Measurements from ENCODE around the gene IL31.

IL31 gene

DNA sequence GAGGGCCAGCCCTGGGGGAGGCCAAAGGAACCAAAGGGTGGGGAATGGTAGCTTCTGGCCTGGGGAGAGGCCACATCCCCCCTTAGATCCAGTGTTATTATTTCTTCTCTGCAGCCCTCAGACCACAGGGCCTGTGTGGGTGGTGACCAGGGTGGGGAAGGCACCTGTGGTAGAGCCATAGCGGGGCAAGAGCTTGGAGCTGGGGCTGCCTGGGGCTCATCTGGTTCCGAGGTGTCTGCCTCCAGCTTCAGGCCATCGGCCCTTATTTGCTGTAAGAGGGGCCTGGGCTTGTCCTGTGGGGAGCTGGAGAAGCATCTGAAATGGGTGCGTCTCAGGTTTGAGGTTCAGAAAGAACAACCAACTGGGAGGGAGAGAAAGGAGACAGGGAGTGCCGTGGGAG is 27.4 kb upstream of the IL31 start:
- TF ChIP-seq, protein P1, sequence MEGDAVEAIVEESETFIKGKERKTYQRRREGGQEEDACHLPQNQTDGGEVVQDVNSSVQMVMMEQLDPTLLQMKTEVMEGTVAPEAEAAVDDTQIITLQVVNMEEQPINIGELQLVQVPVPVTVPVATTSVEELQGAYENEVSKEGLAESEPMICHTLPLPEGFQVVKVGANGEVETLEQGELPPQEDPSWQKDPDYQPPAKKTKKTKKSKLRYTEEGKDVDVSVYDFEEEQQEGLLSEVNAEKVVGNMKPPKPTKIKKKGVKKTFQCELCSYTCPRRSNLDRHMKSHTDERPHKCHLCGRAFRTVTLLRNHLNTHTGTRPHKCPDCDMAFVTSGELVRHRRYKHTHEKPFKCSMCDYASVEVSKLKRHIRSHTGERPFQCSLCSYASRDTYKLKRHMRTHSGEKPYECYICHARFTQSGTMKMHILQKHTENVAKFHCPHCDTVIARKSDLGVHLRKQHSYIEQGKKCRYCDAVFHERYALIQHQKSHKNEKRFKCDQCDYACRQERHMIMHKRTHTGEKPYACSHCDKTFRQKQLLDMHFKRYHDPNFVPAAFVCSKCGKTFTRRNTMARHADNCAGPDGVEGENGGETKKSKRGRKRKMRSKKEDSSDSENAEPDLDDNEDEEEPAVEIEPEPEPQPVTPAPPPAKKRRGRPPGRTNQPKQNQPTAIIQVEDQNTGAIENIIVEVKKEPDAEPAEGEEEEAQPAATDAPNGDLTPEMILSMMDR (IDR thresholded peaks at IDR 0.05; ENCODE audit: insufficient read depth, low read depth, low read length, missing control alignments) = no peak

DNA sequence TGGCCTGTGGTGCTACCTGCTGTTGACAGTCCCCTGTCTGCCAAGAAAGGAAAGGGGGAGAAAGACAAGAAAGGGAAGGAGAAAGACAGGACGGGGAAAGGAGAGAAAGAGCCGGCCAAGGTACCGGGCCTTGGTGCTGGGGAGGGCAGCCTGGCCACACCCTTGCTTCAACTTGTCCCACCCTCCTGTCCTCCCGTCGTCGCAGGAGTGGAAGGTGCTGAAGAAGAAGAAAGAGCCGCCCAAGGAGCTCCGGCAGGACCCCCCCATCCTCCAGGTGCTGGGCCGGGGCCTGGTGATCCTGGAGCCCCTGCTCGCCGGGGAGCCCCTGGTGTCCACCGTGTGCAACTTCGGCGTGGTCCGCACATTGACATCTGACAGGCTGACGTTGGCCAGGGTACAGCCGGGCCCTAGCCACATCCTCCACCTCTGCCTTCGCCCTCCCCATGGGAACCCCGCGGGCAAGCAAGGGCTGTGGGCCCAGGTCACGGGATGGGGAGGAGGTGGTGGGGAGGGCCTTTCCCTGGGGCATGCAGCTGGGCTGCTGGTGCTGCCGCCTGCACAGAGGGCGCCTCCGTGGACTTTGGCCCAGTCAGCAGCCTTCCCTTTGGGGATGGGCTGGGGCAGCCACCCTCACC is 26.6 kb upstream of the IL31 start:
- DNase-seq (ENCODE audit: low read depth) = no peak
- H3K4me3 ChIP-seq (ENCODE audit: low read length) = no peak overlapping the region
- TF ChIP-seq, protein P1 (IDR thresholded peaks at IDR 0.05; ENCODE audit: insufficient read depth, low read depth, low read length, missing control alignments) = no peak

More for the DNA sequence above, 27.4 kb upstream of the IL31 start:
- no peak for DNase-seq (ENCODE audit: low read depth)
- no peak overlapping the region for H3K4me3 ChIP-seq (ENCODE audit: low read length)

DNA sequence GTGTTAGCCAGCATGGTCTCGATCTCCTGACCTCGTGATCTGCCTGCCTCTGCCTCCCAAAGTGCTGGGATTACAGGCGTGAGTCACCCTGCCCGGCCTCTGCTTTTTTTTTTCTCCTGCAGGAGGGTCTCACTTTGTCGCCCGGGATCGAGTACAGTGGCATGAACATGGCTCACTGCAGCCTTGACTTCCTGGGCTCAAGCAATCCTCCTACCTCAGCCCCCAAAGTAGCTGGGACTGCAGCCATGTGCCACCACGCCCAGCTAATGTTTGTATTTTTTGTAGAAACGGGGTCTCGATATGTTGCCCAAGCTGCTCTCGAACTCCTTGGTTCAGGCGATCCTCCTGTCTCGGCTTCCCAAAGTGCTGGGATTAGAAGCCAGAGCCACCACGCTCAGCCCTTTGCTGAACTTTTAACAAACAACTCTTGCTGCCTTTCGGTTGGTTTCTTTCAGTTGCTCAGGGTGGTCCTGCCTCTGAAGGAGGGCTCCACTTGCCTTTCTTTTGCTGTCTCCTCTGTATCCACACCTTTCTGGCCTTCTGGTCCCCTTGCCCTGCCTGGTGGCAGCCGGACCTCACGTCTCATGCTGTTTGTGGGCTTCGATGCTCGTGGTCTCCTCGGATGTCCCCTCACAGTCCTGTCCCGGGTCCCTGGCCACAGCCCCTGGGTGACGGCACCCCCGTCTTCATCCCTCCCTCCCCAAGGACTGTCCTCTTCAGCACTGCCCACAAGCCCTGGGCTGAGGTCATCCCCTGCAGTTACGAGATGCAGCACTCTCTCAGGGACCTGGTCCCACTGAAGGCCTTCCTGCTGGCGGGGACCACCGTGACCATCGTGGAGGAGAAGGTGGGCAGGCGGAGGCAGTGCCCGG is 25.7 kb upstream of the IL31 start:
- DNase-seq (ENCODE audit: low read depth) = no peak
- no peak overlapping the region for H3K4me3 ChIP-seq (ENCODE audit: low read length)
- TF ChIP-seq, protein P1 (IDR thresholded peaks at IDR 0.05; ENCODE audit: insufficient read depth, low read depth, low read length, missing control alignments) = no peak

DNA sequence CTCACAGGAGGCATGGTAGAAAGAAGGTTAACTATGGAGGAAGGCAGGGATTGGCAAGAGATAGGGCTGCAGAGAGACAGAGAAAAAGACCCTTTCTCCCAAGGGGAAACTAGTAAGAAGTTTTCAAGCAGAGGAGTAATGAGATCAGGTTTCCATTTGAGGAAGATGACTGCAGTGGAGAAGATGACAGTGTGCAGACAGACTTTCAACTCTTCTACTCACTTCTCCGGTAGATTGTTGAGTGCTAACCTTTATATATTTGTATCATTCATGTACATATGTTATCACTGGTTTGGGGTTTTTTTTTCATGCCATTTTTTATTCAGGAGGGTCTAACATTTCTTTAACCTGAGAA is 23.6 kb upstream of the IL31 start:
- TF ChIP-seq, protein P1 (IDR thresholded peaks at IDR 0.05; ENCODE audit: insufficient read depth, low read depth, low read length, missing control alignments) = no peak
- H3K4me3 ChIP-seq (ENCODE audit: low read length) = no peak overlapping the region
- no peak for DNase-seq (ENCODE audit: low read depth)

DNA sequence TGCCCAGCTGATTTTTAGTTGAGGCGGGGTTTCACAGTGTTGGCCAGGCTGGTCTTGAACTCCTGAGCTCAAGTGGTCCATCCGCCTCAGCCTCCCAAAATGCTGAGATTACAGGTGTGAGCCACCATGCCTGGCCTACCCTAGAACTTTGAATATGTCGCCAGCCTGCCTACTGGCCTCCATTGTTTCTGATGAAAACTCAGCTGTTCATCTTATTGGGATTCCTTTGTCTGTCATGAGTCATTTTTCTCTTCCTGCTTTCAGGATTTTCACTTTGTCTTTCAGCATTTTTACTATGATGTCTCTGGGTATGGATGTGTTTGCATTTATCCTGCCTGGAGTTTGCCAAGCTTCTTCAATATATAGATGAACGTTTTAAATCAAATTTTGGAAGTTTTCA is 21.4 kb upstream of the IL31 start:
- H3K4me3 ChIP-seq (ENCODE audit: low read length) = no peak overlapping the region
- TF ChIP-seq, protein P1 (IDR thresholded peaks at IDR 0.05; ENCODE audit: insufficient read depth, low read depth, low read length, missing control alignments) = no peak
- no peak for DNase-seq (ENCODE audit: low read depth)

DNA sequence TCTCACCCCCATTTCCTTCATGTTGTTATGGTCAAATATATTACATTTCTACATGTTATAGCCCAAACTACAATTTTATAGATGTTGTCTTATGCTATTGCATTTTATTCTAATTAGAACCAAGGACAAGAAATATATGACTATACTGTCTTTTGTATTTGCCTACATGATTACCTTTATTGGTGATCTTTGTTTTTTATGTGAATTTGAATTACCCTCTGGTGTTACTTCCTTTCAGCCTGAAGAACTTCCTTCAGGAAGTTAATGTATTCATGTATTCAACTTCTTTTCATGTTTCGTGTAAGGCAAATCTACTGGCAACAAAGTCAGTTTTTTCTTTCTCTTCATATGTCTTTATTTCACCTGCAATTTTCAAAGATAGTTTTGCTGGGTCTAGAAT is 20.8 kb upstream of the IL31 start:
- H3K4me3 ChIP-seq (ENCODE audit: low read length) = no peak overlapping the region
- DNase-seq (ENCODE audit: low read depth) = no peak
- TF ChIP-seq, protein P1 (IDR thresholded peaks at IDR 0.05; ENCODE audit: insufficient read depth, low read depth, low read length, missing control alignments) = no peak

Data from epithelial cell of esophagus (primary cell).